Fibroblast of skin of left quadriceps (primary cell): ENCODE data around the gene FKRP.

Experiments used
- DNase-seq, 2 experiments: peaks; one replicate each; pipeline ENCODE4 v3.0.0-alpha.2; 2013; ENCODE audit warnings: low read depth in 2 of 2

Gene FKRP

GRCh38 chr19:46731007-46731501 is 14.8 kb upstream of the FKRP start:
- peak in 1 of 2 experiments; percentile 13 for DNase-seq

DNA sequence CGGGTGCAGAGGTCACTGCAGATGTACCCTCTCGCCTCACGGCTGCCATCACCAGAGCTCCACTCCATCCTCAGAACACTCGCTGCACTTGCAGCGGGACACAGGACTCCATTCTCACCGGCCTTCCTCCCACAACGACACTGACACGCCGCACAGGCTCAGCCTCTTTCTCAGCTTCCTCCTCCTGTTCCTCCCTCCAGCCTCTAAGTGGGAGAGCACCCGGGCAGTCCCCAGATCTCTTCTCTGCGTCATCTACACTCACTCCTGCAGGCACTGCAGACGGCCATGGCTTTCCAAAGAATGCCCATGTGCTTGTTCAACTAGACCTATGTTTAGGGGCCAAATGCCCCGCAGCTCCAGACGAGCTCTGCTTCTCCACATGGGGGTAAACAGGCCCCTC is 14.3 kb upstream of the FKRP start:
- DNase-seq, result no peak

DNA sequence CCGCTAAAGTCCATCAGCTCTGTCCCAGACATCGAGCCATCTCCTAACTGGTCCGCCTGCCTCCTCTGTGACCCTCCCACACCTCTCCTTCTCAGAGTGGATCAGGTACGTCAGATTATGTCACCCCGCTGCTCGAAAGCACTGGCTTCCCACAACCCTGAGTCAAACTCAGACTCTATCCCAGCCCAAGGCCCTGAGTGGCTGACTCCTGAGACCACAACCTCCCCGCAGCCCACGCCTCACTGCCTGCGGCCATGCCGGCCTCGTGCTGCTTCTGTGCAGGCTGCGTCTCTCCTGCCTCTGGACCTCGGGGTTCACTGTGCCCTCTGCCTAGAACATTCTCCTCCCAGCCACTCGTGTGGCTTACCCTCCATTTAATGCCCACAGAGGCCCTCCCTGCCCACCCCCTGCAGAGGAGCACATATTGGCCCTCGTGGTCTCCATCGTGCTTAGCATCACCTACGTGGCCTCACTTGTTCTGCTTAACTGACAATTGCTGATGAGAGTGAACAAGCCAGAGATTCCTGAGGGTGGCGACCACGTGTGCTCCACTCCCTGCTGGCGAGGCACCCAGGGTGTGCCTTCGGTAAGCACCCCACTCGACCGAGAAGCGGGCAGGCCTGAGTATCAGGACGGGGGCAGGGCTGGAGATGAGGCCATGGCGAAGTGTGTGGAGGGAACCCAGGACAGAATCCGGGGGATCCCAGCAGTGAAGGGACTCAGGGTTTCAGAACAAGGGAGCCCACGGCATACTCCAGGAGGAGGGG is 13.5 kb upstream of the FKRP start:
- DNase-seq, result no peak

DNA sequence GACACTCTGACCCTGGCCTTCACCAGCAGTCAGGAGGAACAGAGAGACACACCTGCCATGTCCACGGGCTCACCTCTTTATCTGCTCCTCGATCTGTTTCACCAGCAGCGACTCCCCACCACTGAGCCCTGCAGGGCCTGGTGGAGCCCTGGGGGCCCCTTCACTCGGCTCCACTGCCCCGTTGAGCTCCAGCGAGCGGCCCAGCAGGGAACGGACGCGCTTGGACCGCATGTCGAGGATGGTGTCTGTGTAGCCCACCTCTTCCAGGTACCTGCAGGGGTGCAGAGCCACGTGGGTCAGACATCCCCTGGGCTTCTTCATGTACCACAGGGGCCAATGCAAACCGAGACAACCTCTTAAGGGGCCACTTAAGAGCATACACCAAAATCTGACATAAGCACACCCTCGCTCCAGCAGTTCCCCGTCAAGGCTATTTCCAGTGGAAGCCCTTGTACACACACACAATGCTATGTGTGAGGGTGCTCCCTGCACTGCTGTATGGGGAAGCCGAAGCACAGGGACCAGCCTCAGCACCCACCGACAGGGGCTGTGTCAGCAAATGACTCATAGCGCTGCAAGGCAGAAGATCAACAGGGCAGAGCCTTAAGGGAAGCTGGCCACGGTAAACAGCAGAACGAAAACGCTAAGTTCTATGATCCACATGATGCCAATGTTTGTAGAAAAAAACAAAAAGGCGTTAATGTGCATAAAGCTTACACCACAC is 12.7 kb upstream of the FKRP start:
- no peak for DNase-seq

DNA sequence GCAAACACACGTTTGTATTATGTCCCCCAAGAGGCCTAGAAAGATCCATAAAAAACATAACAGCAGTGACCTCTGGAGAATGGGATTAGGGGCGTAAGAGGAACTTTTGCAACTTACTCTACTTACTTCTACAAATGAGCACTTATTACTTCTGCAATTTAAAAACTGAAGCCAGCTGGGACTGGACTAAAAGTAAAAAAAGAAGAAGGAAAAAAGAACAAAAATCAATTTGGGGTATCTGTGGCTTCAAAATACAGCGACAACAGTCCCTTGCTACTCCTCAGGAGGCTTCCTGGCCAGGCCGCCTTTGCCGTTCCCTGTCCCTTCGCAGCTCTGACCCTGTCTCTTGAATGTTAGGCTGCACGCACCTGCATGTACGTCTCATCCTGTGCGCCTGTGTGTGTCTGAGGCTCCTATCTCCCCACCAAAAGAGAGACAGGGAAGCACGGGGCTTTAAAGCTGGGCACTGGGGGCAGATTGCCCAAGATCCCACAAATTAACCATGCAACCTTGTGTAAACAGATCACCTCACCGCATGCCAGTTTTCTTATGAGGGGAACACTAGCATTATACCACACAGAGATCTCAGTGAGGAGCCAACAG is 12.1 kb upstream of the FKRP start:
- no peak for DNase-seq

DNA sequence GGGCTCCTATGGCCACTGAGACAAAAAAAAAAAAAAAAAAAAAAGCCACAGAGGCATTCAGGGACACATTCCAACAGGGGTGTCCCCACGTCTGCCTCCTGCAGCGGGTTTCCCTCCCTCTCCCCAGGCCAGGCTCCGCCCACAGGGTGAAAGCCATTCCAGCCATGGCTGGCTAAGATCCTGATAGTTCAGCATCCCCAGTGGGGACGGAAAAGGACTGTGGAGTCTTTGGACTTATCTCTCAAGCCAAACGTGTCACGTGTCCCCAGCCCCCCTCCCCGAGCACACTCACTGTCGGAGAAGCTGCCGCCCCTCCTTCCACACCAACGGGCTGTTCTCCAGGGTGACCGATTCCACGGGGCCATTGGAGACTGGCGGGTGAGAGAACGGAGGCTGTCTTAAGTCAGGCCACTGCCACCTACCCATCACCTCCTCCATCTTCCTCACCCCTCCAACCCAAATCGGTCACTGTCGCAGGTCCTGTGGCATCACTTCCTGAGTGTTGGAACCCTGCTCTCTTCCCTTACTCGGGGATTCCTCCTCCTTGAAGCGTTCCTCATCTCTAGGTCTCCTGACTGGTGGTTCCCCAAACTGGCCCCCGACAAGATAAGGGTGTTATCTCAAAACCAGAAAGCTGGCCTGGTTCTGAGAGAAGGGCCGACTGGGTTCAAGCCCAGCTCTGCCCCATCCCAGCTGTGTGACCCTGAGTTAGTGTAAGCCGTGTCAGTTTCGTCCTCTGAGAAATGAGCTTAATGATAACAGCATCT is 9.1 kb upstream of the FKRP start:
- no peak for DNase-seq

DNA sequence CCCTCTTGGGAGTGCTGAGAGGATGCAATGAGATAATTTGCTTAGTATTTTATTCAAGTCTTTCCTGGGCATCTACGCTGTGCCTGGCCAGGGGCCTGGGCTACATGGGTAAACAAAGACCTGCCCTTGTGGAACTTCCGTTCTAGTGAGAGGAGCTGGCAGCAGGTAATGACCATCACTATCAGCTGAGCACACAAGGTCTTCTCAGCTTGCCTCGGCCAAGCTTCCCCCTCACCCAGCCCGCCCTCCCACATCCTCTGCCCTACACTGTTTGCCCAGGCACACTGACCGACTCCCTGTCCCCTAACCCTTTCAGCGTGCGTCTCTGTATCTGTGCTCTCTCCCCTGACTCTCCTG is 8.6 kb upstream of the FKRP start:
- DNase-seq, result no peak

GRCh38 chr19:46737761-46738171 is 8.1 kb upstream of the FKRP start:
- DNase-seq, result no peak

- no peak for DNase-seq
Measured at GRCh38 chr19:46739290-46739771, 6.5 kb upstream of the FKRP start.

- DNase-seq, result no peak
Measured at GRCh38 chr19:46741447-46741846, 4.4 kb upstream of the FKRP start.

DNA sequence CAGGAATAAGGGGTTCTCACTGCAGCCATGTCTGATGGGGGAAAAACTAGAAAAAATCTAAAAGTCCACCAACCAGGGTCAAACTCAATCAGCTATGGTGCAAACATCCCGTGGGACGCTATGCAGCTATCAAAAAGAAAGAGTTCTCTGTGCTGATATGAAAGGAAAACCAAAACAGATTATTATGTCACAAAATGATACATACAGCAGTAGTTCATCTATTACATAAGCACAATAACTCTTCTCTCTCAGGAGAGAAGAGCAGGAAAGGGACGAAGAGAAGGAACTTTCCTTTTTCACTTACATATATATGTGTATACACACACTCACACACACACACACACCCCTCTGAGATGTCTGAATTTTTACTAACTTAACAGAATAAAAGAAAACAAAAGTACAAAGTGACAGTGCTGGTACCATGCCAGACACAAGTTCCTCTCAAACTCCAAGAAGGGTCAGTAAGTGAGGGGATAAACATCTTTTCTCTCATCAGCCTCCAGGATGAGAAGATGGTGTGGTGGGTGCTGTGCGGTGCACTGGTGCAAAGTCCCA is 2.9 kb upstream of the FKRP start:
- no peak for DNase-seq

DNA sequence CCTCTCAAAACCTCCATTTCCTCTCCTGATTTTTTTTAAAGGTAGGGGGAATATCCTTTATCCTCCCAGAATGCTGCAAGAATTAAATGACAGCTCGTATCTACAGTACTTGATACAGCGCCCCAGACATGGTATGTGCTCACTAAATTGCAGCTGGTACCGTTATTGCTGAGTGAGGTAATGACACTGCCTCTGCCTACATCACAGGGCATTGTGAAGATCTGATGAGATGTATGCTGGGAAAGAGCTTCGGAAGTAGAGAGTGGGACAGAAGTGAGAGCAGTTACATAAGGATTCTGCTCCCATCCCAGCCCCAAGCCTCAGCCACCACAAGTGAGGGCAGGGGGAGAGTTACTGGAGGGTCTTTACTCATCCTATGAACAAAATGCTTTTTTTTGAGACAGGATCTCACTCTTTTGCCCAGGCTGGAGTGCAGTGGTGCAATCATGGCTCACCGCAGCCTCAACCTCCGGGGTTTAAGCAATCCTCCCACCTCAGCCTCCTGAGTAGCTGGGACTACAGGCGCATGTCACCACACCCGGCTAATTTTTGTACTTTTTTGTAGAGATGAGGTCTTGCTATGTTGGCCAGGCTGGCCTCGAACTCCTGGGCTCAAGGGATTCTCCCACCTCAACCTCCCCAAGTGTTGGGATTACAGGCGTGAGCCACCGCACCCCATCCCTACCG is 1.7 kb upstream of the FKRP start:
- no peak for DNase-seq

- no peak for DNase-seq
Measured at GRCh38 chr19:46745030-46745429, 827 bp upstream of the FKRP start.

DNA sequence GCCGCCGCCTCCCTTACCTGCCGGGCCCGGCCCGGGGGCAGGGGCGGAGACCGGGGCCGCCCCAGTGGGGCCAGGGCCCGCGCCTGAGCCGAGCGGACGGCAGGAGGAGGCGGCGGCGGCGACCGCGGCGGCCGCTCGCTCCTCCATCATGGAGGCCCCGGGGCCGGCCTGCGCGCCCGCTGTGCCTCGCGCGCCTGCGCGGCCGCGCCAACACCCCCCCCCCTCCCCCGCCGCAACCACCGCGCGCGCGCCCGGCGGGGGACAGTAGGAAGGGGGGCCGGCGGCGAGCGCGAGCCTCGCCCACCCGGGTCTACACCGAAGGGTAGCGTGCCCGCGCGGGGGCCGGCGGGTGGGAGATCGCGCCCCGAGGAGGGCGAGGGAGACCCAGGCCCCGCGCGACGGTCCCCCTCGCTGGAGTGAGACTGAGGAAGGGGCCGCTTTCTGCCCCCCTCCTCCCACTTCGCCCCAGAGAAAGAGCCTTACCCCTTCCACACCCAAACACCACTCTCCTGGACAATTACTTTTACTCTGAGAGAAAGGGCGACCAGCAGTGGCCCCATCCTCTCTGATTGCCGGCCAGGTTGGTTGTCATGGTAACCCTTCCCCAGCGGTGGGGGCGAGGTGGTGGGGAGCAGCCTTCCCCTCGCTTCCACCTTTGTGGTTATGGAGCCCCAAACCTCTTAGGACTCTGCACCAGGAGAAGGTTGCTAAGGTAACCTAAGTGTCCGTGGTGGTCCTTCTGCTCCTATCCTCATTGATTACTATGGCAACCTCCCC is 612 bp downstream of the FKRP start, which contains the start of gene STRN4:
TSS of gene STRN4 (minus strand) at position 170 of the 777 bp plus-strand sequence. CDS start at position 150, 20 bp downstream.
- DNase-seq, result peak; percentile 21 to 27

GRCh38 chr19:46748325-46749109 is 2.7 kb downstream of the FKRP start:
- no peak for DNase-seq

DNA sequence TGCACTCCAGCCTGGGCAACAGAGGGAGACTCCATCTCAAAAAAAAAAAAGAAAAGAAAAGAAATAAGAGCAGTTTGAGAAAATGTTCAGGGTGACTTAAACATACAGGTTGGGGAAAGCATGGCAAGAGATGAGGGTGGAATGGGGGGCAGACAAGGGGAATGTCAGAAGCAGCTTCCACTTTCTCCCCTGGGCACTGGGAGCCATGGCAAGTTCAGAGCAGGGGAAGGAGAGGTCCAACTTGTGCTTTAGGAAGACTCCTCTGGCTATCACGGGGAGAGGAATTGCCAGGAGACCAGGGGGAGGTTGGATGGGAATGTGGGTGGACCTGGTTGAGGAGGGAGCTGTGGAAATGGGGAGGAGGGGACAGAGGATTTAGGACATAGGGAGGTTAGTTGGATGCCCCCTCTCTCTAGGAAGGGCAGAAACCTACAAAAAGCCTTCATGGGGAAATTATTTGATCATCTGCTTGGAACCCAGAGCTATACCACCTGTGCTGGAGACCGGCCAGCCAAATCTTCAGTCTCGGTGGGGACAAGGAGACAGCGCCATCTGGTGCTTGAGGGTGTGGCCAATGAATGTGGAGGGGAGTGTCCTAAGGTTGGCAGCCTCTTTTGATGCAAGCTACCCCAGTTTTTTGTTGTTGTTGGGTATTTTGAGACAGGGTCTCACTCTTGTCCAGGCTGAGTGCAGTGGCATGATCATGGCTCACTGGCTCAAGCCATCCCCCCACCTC is 7.7 kb downstream of the FKRP start:
- DNase-seq, result no peak

DNA sequence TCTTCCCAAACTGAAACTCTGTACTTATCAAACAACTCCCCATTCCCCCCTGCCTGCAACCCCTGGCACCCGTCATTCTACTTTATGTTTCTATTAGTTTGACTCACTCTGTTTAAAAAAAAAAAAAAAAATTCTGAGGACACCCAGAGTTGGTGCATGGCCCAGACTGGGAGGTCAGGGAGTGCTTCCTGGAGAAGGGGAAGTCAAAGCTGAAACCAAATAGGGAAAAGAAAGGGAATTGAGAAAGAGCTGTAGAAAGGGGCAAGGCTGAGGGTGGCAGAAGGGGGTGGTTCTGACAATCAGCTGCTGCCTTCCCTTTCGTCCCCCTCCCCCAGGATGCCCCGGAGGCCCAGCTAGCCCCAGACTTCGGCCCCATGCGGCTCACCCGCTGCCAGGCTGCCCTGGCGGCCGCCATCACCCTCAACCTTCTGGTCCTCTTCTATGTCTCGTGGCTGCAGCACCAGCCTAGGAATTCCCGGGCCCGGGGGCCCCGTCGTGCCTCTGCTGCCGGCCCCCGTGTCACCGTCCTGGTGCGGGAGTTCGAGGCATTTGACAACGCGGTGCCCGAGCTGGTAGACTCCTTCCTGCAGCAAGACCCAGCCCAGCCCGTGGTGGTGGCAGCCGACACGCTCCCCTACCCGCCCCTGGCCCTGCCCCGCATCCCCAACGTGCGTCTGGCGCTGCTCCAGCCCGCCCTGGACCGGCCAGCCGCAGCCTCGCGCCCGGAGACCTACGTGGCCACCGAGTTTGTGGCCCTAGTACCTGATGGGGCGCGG is 9.4 kb downstream of the FKRP start:
- DNase-seq, result no peak
